ENCODE data around the gene GRK4.
"Not testable (repeated sequence)": the region's sequence is repeated elsewhere in the genome, so short reads cannot be mapped to it uniquely, and the experiment has no call there.

Gene GRK4

DNA sequence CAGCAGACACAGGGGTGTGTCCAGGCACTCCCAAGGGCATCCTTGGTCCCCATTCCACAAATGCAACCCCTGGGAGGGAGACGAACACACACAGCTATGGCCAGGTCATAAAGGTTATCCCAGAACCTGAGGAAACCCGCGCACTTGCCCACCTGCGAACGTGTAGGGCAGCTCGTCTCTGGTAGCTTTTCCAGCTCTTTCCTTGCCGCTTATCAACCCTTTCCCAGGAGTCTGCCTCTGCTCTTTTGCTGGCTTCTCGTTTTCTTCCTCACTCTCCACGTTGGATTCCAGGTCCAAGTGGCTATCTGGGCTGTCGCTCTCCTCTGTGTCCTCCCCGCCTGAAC lies 13.6 kb upstream of the GRK4 start:
- TF ChIP-seq, protein P1, sequence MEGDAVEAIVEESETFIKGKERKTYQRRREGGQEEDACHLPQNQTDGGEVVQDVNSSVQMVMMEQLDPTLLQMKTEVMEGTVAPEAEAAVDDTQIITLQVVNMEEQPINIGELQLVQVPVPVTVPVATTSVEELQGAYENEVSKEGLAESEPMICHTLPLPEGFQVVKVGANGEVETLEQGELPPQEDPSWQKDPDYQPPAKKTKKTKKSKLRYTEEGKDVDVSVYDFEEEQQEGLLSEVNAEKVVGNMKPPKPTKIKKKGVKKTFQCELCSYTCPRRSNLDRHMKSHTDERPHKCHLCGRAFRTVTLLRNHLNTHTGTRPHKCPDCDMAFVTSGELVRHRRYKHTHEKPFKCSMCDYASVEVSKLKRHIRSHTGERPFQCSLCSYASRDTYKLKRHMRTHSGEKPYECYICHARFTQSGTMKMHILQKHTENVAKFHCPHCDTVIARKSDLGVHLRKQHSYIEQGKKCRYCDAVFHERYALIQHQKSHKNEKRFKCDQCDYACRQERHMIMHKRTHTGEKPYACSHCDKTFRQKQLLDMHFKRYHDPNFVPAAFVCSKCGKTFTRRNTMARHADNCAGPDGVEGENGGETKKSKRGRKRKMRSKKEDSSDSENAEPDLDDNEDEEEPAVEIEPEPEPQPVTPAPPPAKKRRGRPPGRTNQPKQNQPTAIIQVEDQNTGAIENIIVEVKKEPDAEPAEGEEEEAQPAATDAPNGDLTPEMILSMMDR (IDR thresholded peaks at IDR 0.05), result no peak
- H3K4me3 ChIP-seq, result no peak overlapping the region
- peak; percentile 26 for DNase-seq (ENCODE audit: low spot score)

DNA sequence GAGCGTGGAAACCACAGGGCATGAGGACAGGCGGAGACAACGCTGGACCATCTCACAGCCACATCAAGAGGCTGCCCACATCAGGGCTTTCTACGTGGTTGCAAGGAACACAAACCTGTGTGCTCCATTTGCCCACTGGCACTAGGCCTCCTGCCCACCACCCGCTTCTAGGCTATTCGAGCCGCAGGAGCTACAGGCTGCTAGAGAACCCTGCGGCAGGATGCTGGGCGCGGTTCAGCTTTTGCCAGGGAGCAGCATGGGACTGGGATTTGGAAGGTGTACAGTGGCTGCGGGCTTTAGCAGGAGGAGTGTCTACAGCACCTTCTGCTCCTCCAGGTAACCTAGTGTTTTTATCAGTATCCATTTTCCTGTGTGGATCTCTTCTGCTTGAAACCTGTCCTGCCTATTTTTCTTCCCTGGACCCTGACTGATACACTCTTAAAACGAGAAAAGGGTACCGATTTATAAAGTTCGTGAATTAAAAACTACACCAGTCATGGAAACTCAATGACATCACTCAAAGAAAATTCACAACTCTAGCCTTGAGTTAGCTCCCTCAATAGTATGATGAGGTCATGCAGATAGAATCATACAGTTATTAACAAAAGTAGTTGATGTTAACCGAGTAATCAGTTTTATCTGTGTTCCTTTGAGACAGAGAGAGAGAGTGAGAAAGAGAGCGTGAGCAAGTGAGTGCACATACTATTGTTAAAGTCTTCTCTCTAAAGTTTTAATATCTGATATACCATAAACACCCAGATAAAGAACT lies 13.0 kb upstream of the GRK4 start:
- Histone ChIP-seq H3K4me3 (no peak overlapping the region), H3K27ac (no peak overlapping the region)
- peak; percentile 43 for DNase-seq (ENCODE audit: low spot score)
- TF ChIP-seq, protein P1 (IDR thresholded peaks at IDR 0.05), result no peak

More for the DNA sequence above, 13.6 kb upstream of the GRK4 start:
- H3K27ac ChIP-seq, result no peak overlapping the region

DNA sequence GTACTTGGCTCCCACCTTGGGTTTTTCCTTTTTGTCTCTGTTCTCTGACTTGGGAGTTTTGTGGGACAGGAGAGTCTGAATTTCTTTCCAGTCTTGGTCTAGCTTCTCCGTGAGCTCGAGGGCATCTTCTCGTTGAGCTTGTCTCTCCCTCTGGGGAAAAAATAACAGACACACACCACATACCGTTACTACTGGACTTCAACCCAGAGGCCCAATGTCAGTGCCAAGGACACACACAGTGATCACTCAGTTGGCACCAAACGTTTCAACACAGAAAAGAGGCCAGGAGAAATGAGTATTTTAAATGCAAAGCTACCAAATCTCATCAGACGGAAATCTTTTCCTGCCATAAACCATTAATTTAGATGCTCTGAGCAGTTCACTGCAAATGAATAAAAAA lies 9.9 kb upstream of the GRK4 start:
- H3K4me3 ChIP-seq, result no peak overlapping the region
- TF ChIP-seq, protein P1 (IDR thresholded peaks at IDR 0.05), result no peak
- DNase-seq (ENCODE audit: low spot score), result peak; percentile 35
- H3K27ac ChIP-seq, result no peak overlapping the region

DNA sequence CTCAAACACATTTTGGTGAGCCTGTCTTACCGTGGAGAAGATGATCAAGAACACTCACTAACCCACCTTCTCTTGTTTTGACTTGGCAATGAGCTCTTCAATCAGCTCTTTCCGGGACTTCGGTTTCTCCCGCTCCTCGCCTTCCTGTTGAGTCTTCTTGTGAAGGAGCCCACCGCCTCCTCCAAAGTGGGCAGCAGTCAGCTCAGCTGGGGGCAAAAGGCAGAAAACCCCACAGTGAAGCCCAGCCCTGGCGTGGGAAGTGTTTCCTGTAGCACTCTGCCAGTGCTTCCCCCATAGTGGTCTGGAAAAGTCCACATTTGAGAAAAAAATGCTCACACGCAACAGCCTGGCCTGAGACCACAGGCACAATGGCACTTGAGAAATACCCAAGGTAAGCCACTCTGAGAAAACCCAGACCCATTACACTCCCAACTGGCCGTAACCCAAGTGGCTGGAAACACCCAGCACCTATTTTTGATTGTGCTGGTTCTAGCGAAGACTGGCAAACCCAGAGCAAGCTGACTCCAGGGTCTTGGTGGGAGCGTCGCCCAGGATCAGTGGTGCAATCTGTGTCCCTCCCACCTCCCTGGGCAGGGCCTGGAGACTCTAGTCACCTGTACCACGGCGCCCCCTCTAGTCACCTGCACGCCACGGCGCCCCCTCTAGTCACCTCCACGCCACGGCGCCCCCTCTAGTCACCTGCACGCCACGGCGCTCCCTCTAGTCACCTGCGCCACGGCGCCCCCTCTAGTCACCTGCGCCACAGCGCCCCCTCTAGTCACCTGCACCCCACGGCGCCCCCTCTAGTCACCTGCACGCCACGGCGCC lies 8.8 kb upstream of the GRK4 start:
- TF ChIP-seq, protein P1 (IDR thresholded peaks at IDR 0.05), result no peak
- Histone ChIP-seq H3K4me3 (no peak overlapping the region), H3K27ac (no peak overlapping the region)
- DNase-seq (ENCODE audit: low spot score), result peak; percentile 45

DNA sequence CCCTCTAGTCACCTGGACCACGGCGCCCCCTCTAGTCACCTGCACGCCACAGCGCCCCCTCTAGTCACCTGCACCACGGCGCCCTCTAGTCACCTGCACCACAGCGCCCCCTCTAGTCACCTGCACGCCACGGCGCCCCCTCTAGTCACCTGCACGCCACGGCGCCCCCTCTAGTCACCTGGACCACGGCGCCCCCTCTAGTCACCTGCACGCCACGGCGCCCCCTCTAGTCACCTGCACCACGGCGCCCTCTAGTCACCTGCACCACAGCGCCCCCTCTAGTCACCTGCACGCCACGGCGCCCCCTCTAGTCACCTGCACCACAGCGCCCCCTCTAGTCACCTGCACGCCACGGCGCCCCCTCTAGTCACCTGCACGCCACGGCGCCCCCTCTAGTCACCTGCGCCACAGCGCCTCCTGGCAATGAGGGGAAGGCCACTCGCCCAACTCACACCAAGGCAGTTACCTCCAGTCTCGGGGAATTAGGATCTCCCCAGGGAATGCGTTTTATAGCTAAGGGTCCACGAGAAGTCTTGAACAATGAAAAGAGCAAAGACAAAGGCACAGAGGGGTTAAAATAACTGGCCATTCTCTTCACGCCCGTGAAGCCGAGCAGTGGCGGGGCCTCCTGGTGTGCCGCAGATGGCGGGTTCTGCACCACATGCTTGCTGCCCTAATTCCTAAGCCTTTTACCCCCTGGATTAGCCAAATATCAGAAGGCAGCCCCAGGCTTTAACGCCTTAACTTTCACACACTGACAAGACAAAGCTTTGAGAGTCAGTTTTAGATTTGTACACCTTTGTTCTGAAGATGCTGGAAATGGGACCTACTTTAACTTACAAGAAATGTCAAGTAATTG lies 8.0 kb upstream of the GRK4 start:
- DNase-seq (ENCODE audit: low spot score); H3K4me3 ChIP-seq; H3K27ac ChIP-seq: not testable (repeated sequence)

DNA sequence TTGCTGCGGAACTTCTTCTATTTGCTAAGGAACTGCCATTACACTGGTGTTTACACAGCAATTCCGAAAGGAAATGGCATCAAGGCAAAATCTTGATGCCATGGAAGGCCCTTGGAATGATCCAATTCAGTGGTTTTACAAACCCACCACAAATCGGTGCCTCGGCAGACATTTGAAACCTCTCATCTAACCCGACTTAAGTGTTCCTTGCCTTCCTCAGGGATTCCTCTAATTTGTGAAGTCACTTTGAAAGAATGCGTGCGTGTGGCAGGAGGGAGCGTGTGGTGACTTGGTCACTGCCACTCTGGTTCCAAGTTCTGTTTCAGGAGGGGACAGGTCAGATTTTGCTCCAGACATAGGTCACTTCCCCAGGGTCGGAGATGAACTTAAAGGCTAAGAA lies 4.9 kb upstream of the GRK4 start:
- DNase-seq (ENCODE audit: low spot score), result no peak
- H3K4me3 ChIP-seq, result no peak overlapping the region
- H3K27ac ChIP-seq, result no peak overlapping the region
- TF ChIP-seq, protein P1 (IDR thresholded peaks at IDR 0.05), result no peak

DNA sequence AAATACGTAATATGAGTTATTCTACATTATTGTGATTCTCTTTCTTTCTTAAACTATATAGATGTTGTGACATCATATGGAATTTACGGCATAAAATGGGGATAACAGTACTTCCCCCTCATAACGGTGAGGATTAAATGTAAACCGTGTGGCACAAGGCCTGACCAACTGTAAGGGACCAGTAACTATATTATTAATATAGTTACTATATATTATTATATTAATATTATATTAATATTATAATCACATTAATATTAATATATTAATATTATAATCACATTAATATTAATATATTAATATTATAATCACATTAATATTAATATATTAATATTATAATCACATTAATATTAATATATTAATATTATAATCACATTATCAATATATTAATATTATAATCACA lies 2.9 kb upstream of the GRK4 start:
- not testable (repeated sequence) for H3K27ac ChIP-seq; H3K4me3 ChIP-seq; DNase-seq (ENCODE audit: low spot score)
